ENCODE results near the gene PAPPA2.
A peak's percentile ranks its signal among the peaks of the same experiment; 100 is the strongest.

PAPPA2 gene

DNA sequence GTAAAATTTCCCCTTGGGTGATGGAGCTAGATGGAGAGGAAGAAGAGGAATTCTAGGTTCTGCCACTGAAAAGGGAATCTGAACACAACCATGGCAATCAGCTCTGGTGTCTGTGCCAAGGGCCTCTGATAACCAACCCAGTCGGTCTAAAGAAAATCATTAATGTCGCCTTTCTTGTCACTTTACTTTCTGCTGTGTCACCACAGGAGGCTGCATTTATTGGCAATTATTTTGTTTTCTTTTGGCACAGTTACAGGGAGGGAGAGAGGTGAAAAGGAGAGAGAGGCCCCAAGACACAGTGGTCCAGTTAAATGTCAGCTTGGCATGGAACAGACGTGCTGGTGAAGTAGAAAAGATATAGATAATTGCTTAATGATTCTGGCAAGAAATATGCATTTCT, 414.6 kb downstream of the PAPPA2 start:
- no peak for DNase-seq

DNA sequence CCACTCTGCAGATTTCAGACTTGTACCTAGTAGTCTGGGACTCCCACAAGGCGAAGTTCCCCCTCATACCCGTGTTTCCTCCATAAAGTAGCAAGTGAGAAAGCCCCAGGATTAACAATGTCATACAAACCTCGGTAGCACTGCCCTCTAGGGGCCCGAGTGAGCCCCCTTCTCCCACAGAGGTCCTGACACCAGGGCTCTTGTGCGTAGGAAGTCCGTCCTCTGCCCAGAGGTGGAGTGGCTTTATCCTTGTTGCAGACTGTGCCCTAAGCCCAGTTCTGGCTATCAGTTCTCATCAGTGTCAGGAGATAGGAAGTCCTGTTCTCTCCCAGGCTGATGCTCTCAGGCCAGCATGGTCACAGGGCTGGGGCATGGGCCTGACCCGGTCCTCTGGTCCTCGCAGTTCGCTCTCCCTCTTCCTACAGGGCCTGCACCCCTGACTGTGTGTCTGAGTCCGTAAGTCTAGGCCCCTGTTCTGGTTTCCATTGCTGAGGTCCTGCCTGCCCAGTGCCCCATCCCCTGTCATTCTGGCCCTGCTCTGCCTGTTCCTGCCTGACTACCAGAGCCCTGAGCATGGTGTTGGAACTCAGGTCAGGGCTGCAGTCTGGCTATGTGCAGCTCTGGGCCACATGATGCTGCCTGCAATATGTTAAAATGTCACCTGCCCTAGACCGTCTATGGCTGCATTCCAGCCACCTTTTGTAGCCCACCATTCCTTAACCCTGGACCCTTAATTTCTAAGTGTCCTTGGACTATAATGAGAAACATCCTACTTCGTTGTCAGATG, 416.0 kb downstream of the PAPPA2 start:
- DNase-seq, result no peak

DNA sequence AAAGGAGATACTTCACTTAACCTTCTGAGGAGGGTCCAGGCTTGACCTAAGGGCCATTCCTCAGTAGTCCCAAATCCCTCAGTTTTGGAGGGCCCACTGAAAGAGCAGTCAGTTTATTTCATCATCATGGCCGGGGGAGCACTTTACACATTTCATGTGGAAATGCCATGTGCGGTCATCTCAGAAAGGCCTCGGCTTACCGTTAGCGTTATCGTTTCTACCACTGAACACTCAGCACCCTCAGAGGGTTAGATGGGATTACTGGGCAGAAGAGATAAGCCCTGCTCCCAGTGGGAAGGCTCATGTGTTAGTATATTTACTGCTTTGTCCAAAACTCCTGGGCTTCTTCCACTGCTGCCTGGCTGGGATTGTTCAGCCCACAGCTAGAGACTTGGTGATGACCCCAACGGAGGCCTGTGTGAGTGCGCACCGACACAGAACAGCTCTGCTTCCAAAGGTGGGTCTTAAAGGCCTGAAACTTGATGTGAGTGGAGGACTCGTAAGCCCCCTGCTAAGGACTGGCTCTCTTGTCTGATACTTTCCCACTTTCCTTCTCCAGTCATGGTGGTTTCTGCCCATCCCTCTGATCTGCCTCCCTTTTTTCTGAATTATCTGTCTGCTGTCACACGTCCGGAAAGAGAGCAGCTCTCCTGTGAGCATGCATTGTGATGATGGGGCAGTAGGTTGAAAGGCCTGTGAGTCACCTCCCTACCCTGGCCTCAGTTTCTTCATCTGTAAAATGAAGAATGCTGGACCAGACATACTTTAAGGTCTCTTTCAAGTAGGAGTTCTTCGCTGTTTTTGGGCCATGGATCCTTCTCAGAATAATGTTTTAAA, 417.0 kb downstream of the PAPPA2 start:
- no peak for DNase-seq

DNA sequence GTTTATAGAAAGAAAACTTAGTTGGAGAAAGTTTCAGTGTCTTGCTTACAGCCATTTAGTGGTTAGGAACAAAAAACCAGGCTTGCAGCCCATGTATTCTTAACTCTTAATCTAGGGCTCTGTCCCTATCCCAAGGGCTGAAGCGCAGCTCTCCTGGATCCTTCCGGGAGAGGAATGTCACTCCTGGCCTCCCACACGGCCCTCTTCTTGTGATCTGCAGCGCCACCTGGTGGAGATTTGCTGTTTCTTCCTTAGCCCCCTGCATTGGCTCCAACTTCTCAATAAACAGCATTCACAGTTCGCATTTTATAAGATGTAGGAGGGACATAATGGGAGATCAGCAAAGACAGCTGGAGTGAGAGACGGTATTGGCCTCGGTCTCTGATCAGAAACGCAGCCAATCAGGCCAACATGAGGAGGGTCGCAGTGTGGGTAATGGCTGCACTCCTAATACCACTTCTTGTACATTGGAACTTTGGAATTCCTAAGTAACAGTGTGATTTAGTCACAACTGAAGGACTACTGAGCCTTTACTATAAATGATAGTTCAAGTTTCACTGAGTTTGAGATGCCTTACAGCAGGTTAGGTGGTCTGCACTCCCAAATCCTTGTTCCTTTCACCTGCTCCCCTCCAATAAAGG, 418.1 kb downstream of the PAPPA2 start:
- DNase-seq, result peak; percentile 35

DNA sequence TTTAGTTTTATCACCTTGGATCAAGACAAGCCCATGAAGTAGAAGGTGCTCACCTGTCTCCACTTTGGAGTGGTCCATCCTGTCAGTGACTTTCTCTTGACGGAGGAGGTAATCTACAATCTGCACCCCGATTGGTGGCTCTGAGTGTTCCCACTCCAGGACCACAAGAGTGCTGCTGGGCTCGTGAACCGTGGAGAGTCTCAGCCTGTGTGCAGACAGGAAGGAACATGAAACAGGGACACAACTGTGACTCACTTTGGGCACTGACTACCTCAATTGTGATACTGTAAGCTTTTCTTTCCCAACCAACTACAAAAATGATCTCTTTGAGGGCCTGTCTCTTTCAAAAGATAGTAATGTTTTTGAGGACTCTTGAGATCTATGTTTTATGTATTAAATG, 421.3 kb downstream of the PAPPA2 start:
- no peak for DNase-seq

DNA sequence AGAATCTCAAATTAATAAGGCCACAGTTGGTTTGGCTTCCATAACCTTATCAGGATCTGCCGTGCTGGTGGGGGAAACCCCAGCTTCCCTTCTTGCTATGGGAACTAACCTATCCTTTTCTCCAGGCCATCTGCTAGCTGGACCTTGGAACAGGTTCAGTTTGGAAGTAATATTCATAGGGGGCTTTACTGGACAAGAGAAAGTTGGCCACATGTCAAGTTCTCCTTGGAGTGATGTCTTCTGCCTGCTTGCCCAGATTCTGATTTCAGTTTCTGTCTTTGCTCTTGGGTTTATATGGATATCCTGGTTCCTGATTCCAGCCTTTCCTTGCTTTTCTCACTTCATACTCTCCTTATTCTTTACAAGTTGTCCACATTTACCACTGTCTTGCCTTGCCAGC, 421.9 kb downstream of the PAPPA2 start:
- DNase-seq, result no peak

DNA sequence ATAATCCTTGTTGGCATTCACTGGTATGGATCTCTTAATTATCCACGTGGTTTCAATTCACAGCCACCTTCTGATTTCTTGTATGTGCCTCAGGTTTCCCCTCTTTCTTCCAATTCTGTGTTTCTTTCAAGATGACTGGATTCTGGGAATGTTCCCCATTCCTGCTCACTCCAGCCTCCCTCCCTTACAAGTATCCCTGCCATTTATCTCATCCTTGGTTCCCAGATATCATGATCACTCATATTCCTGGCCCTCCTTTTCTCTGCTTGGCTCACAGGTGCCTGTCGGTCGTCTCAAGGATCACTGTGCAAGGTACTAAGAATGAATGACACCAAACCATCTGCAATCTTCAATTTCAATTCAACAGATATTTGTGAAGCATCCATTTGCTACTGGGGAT, 422.4 kb downstream of the PAPPA2 start:
- no peak for DNase-seq

DNA sequence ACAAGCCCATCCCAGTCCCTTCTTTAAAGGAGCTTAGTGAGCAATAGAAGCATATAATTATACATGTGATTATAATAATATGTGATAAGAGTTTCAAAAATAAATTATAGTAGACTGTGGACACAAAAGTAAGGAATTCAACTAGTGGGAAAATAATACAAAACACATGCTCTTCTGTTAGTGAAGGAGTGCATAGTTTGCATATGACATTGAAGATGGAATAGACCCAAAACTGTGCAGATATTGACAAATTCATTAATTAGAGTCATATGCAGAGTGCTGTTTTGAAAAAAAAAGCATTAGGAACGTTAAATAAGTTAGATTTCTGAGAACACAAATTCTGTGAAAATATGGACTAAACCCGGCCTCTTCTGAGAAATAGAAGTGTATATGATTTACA, 422.8 kb downstream of the PAPPA2 start:
- no peak for DNase-seq

DNA sequence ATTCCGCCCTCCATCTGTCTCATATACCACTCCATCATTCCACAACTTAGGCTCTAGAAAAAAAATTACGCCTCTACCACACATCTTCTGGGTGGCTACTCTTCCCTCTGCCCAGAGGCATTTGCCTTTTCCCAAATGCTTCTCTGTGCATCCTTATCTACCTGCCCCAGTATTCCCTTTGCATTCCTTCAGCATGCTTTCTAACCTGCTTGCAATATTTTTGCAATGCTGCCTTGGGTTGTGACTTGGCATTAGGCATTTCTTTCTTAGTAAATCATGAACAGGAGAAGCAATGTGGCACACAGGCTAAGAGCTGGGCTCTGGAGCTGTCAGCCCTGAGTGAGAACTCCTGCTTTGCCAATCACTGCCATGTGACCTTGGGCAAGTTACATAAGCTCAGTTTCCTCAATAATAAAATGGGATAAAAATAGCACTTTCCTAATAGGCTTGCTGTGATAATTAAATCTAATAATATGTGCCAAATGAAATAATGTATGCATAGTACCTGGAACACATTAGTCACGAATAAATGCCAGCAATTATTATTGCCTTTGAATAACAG, 425.6 kb downstream of the PAPPA2 start:
- DNase-seq, result no peak

DNA sequence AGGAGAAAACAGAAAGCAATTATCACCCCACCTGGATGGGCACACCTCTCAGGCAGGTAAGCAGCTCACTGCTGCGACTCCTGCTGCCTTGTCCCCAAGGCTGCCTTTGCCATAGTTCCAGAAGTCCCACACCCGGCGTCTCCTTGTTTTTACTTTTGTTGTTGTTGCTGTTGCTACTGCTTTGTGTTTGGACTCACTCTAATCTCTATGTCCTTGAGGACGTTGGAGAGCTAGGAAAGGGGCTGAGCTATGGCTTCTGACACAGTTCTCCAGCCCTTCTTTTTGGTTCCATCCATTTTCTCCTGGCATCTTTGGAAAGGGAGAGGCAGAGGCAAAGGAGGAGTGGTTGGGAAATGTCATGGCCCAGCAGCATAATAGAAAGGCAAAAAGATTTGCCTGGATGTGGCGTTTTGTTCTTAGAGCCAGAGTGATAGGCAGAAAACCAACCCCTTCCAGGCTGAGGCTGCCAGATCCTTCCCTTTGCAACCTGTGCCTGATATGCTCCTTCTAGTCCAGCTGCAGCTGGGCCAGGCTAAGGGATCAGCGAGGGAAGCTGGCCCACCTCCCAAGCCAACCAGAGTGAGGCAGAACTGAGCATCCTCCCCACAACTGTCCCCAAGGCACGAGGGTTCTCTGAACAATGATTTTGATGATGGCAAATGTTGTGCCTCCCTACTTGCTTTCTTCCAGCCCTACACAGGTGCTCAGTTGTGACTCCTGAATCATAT, 430.8 kb downstream of the PAPPA2 start:
- no peak for DNase-seq

DNA sequence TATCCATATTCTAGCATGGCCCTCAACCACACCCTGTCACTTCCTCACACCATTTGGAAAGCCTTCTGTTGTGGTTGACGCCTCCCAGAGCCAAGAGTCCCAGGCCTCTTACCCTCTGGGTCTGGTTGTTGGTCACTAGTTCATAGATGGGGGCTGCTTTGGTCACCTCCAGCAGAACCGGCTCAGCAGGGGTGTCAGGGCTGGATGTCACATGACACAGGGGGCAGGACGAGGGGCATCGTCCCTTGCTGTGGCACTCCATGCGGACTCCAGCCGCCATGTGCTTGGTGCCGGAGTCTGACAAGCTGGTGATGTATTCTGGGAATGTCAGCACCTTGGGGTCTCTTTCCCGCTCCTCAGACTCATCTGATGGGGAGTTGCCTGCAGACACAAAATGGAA, 431.5 kb downstream of the PAPPA2 start:
- DNase-seq, result no peak
